ENCODE data around the gene KCNQ1.

- TF ChIP-seq EP300 (IDR thresholded peaks at IDR 0.05), result no peak
- TF ChIP-seq CTCF (IDR thresholded peaks at IDR 0.05), result no peak
These were observed 350.1 kb downstream of the KCNQ1 start for GRCh38 chr11:2794968-2795322.
